Fibroblast of skin of left quadriceps (primary cell): ENCODE data around the gene DVL1.

Experiments used
- DNase-seq, 2 experiments: peaks; one replicate each; pipeline ENCODE4 v3.0.0-alpha.2; 2013; ENCODE audit warnings: low read depth in 2 of 2

DVL1 gene

GRCh38 chr1:1311107-1312104, 37.8 kb downstream of the DVL1 start:
- no peak for DNase-seq

- DNase-seq = no peak
Observed at GRCh38 chr1:1310476-1311053, 38.7 kb downstream of the DVL1 start.

DNA sequence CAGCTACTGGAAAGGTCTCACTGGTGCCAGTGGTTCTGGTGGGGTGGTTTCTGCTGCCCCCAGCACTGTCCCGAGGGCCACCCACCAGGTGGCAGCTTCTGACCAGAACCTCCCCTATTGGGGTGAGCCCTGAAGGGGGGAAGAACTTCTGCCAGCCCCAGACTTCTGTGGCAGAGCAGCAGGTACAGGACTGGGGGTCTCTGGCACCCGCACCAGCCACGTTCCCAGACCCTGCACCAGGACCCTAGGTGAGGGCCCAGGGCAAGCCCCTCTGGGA, 39.2 kb downstream of the DVL1 start:
- no peak for DNase-seq

DNA sequence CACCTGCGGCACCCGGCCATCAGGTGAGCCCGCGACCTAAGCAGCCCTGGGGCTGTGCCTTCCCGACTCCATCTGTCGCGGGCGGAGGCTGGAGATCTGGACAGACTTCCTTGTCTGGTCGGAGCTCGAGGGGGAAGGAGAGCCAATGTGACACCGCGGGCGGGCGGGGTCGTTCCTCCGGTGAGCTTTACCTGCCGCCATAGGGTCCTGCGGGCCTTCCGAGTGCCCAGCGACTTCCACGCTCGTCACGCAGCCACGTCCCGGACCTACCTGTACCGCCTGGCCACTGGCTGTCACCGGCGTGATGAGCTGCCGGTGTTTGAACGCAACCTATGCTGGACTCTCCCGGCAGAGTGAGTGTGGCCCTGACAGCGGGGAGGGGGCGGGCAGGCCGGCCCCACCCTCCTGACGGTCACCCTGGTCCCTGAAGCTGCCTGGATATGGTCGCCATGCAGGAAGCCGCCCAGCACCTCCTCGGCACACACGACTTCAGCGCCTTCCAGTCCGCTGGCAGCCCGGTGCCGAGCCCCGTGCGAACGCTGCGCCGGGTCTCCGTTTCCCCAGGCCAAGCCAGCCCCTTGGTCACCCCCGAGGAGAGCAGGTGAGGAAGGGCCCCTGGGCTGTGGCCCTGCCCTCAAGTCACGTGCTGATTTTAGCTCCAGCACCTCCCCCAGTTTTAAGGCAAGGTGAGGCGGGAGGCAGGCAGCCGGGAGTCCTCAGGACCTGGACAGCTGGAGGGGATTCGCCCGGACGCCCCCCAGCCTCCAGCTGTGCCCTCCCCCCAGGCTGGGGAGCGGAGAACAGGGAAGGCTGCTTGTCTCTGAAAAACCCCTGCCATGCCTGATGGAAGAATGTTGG, 39.7 kb downstream of the DVL1 start:
- DNase-seq = no peak

GRCh38 chr1:1308756-1309250, 40.4 kb downstream of the DVL1 start:
- DNase-seq = no peak

GRCh38 chr1:1307923-1308755, 41.1 kb downstream of the DVL1 start, which contains the start of the genes ACAP3 and PUSL1:
Gene ACAP3 (minus strand): TSS chr1:1307930. CDS start chr1:1307815, 115 bp downstream.
Gene PUSL1 (plus strand): TSS chr1:1308597. CDS start chr1:1308644, 47 bp downstream.
- peak; percentile 86 for DNase-seq

DNA sequence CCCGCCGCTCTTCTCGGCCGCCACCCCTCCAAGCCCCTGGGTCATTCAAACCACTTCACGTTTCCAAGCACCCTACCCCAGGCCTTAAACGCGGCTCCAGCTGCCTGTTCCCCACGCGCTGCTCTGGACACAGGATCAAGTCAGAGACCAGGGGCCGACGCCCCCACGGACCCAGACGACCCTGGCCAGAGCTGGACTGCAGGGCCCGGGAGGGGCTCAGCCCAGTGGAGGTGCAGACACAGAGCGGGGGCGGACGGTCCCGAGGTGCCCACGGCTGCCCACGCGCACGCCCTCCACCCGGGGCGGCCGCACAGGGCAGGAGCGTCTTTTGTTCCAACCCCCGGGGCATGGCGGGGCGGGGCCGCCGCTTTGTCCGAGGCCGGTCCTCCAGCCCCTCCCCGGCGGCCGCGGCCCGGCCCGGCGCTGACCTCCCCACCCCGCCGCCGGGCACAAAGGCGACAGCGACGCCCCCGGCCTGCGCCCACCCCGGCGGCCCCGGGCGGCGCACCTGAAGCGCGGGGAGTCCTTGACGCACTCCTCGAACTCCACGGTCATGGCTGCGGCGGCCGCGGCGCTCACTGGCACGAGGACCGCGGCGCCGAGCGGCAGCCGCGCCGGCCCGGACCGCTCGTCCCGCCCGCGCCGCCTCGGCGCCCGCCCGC, 41.8 kb downstream of the DVL1 start:
- no peak for DNase-seq

GRCh38 chr1:1306661-1307260, 42.5 kb downstream of the DVL1 start:
- no peak for DNase-seq

DNA sequence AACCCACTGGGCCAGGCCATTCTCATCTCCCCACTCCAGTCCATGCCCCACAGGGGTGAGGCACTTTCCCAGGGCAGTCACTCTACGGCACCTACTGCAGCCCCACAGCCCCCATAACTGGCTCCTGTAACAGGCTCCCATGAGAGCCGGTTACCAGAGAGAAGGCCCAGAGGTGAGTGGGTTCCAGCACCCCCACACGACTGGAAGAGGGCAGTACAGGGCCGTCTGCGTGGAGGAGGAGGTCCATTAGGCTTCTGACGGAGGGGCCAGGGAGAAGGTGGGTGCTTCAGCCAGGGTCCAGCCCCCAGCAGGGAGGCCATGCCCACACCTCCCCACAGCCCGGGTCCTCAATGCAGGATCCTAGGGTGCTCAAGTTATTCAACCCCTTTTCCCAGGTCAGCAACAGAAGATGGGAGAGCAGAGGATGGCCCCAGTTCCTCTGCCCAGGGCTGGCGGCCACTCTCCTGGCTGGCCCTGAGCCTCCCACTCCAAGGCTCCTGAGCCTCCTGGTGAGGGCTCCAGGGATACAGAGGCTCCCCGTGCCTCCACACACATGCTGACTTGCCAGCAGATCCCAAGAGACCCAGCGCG, 43.1 kb downstream of the DVL1 start:
- no peak for DNase-seq

GRCh38 chr1:1305300-1306069, 43.7 kb downstream of the DVL1 start:
- DNase-seq = peak; percentile 49 to 54

DNA sequence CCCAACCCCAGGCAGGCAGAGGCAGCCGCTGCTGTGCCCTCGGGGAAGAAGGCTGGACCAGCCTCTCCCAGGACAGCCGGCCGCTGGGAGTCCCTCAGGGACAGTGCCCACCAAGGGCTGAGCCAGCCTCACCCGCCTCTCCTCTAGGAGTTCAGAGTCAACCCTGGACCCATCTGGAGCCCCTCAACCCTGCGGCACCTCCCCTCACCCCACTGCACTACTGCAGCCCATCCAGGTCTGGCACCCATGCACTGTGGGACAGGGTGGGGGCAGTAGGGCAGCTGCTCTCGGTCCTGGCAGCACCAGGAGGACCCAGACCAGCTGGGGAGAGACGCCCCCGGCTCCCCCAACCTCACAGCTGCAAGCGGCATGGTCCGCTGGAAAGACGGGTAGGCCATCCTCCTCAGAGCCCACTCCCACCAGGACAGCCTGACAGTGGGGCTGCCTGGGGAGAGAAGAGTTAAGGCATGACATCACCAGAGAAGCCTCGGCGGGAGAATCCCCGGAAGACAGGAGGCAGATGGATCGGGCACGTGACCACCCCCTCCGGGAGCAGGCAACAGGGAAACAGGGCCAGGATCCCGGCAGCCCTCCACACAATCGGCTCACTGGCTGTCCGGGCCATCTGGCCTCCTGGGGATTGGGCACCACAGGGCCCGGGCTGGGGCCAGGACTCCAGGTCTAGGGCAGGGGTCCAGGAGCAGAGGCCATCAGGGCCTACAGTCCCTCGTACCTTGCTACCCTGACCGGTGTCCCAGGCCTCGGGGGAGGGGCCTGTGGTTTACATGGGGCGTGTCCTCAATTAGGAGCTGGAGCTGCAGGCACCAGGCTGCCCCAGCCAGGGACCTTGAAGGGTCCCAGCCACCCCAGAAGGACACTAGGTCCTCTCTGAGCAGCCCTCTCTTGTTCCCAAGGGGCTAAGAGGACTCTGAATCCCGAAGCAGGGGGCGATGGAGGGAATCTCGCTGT, 44.6 kb downstream of the DVL1 start:
- peak; percentile 53 to 60 for DNase-seq

GRCh38 chr1:1303736-1304135, 45.5 kb downstream of the DVL1 start:
- no peak for DNase-seq

DNA sequence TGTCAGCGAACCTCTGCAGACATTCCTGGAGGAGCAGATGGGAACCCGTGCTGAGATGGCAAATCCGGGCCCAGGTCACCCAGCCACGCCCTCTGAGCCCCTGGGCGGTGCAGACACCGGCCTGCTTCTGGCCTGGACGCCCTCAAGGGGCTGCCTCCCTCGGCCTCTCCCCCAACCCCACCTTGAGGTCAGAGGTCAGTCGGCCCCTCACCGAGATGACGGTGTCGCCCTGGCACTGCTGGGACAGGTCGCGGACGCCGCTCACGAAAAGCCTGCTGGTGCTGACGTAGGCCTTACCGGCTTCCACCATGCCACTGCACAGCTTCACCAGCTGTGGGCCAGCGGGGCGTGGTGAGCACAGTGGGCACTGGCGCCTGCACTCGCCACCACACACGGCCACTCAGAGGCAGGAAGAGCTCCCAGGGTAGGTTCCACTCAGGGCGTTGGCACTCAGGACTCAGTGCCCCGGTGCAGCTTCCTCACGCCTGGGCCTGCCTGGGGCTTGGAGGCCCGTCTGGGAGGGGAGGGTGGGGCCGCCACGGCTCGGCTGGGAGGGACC, 46.2 kb downstream of the DVL1 start:
- no peak for DNase-seq

- no peak for DNase-seq
Observed at GRCh38 chr1:1302006-1302430, 47.2 kb downstream of the DVL1 start.

DNA sequence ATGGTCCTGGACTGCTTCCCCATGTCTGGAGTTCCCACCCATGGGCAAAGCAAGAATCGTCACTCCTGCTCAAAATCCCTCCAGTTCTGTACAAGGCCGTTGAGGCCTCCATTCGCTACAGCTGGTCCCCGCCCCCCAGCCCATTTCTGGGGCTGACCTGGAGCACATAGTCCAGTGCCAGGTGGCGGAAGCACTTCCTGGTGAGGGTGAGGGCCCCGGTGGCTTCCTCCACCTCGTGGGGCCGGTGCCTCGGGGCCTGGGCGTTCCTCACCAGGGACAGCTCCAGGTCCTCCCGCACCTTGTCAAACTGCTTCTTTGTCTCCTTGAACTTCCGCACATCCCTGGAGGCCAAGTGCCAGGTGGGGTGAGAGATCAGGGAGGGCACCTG, 48.9 kb downstream of the DVL1 start:
- DNase-seq = no peak

- DNase-seq = no peak
Observed at GRCh38 chr1:1299686-1300351, 49.4 kb downstream of the DVL1 start.
